ENCODE measurements around the gene AIG1.

DNA sequence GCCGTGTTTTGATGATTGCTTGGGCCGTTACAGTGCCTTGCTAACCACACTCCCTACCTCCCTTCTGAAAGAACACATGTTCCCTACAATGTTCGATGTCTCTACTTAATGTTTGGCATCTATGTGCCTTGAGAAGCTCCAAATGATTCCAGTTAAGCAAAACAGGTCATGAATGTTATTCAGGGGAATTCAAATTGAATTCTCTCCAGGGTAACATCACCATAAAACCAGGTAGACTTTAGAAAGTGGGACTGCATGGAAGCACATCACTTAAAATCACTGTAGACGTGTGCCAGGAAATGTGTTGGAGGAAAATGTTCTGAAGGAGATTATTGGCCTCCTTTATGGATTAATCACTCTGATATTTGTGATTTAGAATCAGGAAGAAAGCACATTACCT, 261.7 kb downstream of the AIG1 start:
- TF ChIP-seq, protein P1, sequence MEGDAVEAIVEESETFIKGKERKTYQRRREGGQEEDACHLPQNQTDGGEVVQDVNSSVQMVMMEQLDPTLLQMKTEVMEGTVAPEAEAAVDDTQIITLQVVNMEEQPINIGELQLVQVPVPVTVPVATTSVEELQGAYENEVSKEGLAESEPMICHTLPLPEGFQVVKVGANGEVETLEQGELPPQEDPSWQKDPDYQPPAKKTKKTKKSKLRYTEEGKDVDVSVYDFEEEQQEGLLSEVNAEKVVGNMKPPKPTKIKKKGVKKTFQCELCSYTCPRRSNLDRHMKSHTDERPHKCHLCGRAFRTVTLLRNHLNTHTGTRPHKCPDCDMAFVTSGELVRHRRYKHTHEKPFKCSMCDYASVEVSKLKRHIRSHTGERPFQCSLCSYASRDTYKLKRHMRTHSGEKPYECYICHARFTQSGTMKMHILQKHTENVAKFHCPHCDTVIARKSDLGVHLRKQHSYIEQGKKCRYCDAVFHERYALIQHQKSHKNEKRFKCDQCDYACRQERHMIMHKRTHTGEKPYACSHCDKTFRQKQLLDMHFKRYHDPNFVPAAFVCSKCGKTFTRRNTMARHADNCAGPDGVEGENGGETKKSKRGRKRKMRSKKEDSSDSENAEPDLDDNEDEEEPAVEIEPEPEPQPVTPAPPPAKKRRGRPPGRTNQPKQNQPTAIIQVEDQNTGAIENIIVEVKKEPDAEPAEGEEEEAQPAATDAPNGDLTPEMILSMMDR (IDR thresholded peaks at IDR 0.05; ENCODE audit: low read length): no peak
- TF ChIP-seq EZH2 (IDR thresholded peaks at IDR 0.05; ENCODE audit: borderline replicate concordance, low read length): no peak

Measured in OCI-LY1 (cell line).